Nephron (organoid): ENCODE data around the gene NAALAD2.
"Not testable (repeated sequence)": the region's sequence is repeated elsewhere in the genome, so short reads cannot be mapped to it uniquely, and the experiment has no call there.

Source experiments
- H3K27ac Mint-ChIP-seq, 3 experiments: 2 replicates each; pipeline ENCODE4 v1.8.0; 2020; ENCODE audit warnings: mixed read lengths in 3 of 3, mild to moderate bottlenecking in 2 of 3, moderate library complexity in 1 of 3
- H3K27me3 Mint-ChIP-seq: 2 replicates; pipeline ENCODE4 v1.8.0; 2021; ENCODE audit warnings: low read depth, mild to moderate bottlenecking, moderate library complexity, mixed read lengths
- H3K36me3 Mint-ChIP-seq: 2 replicates; pipeline ENCODE4 v1.8.0; 2020; ENCODE audit warnings: low read depth, mixed read lengths
- H3K4me1 Mint-ChIP-seq: 2 replicates; pipeline ENCODE4 v1.8.0; 2020; ENCODE audit warnings: mixed read lengths
- H3K4me3 Mint-ChIP-seq, 3 experiments: 2 replicates each; pipeline ENCODE4 v1.8.0; 2020; ENCODE audit warnings: mild to moderate bottlenecking in 3 of 3, mixed read lengths in 3 of 3, moderate library complexity in 2 of 3
- H3K9me3 Mint-ChIP-seq: 2 replicates; pipeline ENCODE4 v1.8.0; 2020; ENCODE audit warnings: mixed read lengths
- CTCF ChIP-seq, 3 experiments: fragments of 200-600 bp; sonication (generic); IDR thresholded peaks; one replicate each; pipeline ENCODE4 v1.5.0; 2021; ENCODE audit warnings: antibody characterized with exemption in 3 of 3; ENCODE audit not compliant: unreplicated experiment in 3 of 3

Gene NAALAD2

DNA sequence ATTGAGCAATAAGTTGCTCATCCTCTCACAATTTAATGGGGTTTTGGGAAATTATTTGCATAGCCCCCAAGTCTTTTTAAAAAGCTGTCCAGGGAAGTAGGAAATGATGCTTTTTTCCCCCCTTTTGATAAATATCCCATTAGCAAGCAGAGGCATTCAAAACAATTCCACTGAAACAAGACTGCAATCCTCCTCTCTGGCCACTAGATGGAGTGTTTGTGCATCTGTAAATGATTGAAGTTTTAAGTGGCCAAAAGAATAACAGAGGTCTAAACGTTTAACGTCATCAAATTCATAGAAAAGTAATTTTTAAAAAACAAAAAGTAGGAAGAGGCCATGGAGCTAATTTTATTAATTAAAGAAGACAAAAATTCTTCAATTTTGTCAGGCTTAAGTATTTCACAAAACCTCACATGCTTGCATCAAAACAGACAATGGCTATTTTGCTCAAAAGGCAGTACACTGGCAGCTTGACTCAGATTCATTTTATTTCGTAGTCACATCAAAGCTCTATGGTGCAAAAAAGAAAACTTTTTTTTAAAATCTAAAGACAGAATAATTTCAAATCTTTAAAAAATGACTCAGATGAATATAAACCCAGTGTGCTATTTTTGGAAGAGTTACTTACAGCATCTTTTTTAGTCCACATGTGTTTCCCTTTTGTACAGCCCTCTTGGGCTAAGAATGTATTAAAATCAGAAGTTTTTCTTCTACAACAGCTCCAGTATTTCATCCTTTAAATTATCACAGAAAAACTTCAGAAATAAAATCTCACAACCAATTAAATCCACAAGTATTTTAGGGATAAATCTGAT, 70.6 kb downstream of the NAALAD2 start:
- TF ChIP-seq CTCF (IDR thresholded peaks at IDR 0.05; ENCODE audit: unreplicated experiment in 3 of 3), result peak; percentile 76 to 84 (median 83)
- Mint-ChIP-seq H3K27ac (peak overlapping the region in 2 of 3 experiments; percentile 33 to 72), H3K36me3 (peaks cover 60% of the 10 kb centered on the region), H3K27me3 (no peaks in the 10 kb centered on the region), H3K9me3 (no peaks in the 10 kb centered on the region), H3K4me1 (peaks cover 5% of the 10 kb centered on the region), H3K4me3 (no peak overlapping the region)

GRCh38 chr11:90207992-90208391, 73.5 kb downstream of the NAALAD2 start:
- not testable (repeated sequence) for H3K27ac Mint-ChIP-seq, H3K4me3 Mint-ChIP-seq, H3K27me3 Mint-ChIP-seq, H3K4me1 Mint-ChIP-seq, H3K9me3 Mint-ChIP-seq
- peaks cover 55% of the 10 kb centered on the region for H3K36me3 Mint-ChIP-seq

DNA sequence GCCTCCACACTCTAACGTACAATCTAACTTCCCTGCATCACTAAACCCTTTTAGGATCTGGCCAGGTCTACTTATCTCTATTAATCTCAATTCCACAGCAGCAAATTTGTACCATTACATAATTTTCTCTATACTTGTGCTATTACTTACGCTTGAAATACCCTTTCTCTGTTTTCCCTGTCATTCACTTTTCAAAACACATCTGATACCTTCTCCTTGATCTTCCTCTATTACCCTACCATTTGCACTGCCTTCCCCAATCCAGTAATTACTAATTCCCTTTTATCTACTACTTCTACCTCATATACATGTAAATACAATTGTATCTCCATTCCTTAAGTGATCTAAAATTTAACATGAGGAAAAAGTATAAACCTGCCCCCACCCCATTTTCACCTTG, 74.4 kb downstream of the NAALAD2 start:
- H3K4me3 Mint-ChIP-seq, result no peak overlapping the region

GRCh38 chr11:90213322-90213721, 78.9 kb downstream of the NAALAD2 start:
- Mint-ChIP-seq H3K4me3 (no peak overlapping the region), H3K4me1 (peaks cover 6% of the 10 kb centered on the region), H3K36me3 (peaks cover 42% of the 10 kb centered on the region), H3K9me3 (no peaks in the 10 kb centered on the region), H3K27me3 (no peaks in the 10 kb centered on the region), H3K27ac (no peak overlapping the region)
- TF ChIP-seq CTCF (IDR thresholded peaks at IDR 0.05; ENCODE audit: unreplicated experiment in 3 of 3), result no peak

More for the DNA sequence above, 74.4 kb downstream of the NAALAD2 start:
- H3K9me3 Mint-ChIP-seq, result no peaks in the 10 kb centered on the region
- no peaks in the 10 kb centered on the region for H3K27me3 Mint-ChIP-seq
- H3K4me1 Mint-ChIP-seq, result peaks cover 5% of the 10 kb centered on the region
- peaks cover 56% of the 10 kb centered on the region for H3K36me3 Mint-ChIP-seq
- TF ChIP-seq CTCF (IDR thresholded peaks at IDR 0.05; ENCODE audit: unreplicated experiment in 3 of 3), result no peak
- no peak overlapping the region for H3K27ac Mint-ChIP-seq

DNA sequence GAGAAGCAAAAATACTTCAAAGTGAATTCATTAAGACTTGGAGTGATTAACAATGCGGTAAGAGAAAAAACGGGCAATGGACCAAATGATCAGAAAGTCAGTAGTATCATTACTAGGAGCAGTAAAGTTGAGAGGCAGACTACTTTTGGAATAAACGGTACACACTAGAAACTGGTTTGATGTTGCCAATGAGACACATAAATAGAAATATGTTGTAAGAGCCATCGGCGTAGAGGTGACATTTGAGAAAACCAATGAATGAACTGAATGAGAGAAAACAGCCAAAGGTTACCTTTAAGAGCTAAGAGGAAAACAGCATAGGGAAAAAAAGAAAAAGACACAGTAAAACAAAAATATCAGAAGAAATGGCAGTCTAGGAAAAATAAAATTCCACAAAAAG, 82.1 kb downstream of the NAALAD2 start:
- Mint-ChIP-seq H3K27ac (no peak overlapping the region), H3K27me3 (no peaks in the 10 kb centered on the region), H3K9me3 (no peaks in the 10 kb centered on the region), H3K4me3 (no peak overlapping the region), H3K4me1 (peaks cover 27% of the 10 kb centered on the region), H3K36me3 (peaks cover 32% of the 10 kb centered on the region)
- TF ChIP-seq CTCF (IDR thresholded peaks at IDR 0.05; ENCODE audit: unreplicated experiment in 3 of 3), result no peak

GRCh38 chr11:90218606-90219005, 84.1 kb downstream of the NAALAD2 start:
- TF ChIP-seq CTCF (IDR thresholded peaks at IDR 0.05; ENCODE audit: unreplicated experiment in 3 of 3), result no peak
- H3K4me1 Mint-ChIP-seq, result peaks cover 43% of the 10 kb centered on the region
- peaks cover 18% of the 10 kb centered on the region for H3K36me3 Mint-ChIP-seq
- H3K9me3 Mint-ChIP-seq, result no peaks in the 10 kb centered on the region
- H3K27ac Mint-ChIP-seq, result no peak overlapping the region
- no peak overlapping the region for H3K4me3 Mint-ChIP-seq
- H3K27me3 Mint-ChIP-seq, result no peaks in the 10 kb centered on the region
